GM19455 (cell line): ENCODE data around the gene APP.
A peak's percentile ranks its signal among the peaks of the same experiment; 100 is the strongest.
"Not testable (repeated sequence)": the region's sequence is repeated elsewhere in the genome, so short reads cannot be mapped to it uniquely, and the experiment has no call there.

ENCODE experiments used
- ATAC-seq: cut with Tn5 transposase; IDR thresholded peaks from one replicate; pipeline ENCODE4 v1.9.1; 2021; ENCODE audit not compliant: unreplicated experiment

Gene APP

DNA sequence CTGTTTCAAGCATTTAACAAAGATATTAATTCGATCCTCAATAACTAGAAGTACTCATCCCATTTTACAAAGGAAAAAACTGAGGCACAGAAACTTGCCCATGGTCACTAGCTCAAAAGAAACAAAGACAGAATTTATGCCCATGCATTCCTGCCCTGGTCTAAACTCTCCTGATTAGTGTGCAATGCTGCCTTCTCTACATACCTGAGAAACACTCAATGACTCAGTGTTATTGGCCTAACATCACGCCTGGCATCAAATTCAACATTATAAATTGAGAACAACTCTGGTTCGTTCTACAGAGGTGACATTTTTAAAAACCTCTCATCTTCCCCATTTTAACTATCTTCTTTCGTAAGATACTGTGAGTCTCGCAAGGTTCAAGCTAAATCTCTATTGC is 5.2 kb downstream of the APP start:
- no peak for ATAC-seq

- ATAC-seq: no peak
Measured at GRCh38 chr21:26164311-26164710, 6.3 kb downstream of the APP start.

GRCh38 chr21:26162081-26162480 is 8.5 kb downstream of the APP start:
- no peak for ATAC-seq

DNA sequence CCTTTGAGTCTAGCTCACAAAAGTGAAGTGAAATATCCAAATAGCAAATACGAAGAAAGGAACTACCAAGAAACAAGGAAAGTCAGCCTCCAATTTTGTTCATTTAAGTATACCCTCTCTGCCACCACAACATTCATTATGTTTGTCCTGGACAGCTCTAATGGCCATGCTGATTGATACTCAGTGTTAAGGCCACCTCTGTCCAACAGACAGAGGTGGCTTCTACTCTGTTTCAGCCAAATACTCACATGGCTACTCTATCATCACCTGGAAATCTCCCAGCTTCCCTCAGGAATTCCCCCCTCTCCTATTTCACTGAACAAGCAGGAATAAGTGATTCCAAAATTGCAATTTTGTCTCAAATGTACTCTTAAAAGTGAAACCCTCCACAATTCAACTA is 10.7 kb downstream of the APP start:
- no peak for ATAC-seq

- ATAC-seq: no peak
Measured at GRCh38 chr21:26157801-26158200, 12.8 kb downstream of the APP start.

DNA sequence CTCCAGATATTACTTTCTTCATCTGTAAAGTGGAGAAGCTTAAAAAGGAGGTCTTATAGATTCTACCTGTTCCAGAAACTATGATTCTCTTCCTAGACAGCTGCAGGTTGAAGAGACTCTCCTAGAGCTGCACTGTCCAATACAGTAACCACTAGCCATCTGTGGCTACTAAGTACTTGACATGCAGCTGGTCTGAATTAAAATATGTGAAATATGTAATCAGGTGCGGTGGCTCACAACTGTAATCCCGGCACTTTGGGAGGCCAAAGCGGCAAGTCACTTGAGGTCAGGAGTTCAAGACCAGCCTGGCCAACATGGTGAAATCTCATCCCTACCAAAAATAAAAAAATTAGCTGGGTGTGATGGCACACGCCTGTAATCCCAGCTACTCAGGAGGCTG is 15.8 kb downstream of the APP start:
- no peak for ATAC-seq

- no peak for ATAC-seq
Measured at GRCh38 chr21:26153758-26154157, 16.8 kb downstream of the APP start.

DNA sequence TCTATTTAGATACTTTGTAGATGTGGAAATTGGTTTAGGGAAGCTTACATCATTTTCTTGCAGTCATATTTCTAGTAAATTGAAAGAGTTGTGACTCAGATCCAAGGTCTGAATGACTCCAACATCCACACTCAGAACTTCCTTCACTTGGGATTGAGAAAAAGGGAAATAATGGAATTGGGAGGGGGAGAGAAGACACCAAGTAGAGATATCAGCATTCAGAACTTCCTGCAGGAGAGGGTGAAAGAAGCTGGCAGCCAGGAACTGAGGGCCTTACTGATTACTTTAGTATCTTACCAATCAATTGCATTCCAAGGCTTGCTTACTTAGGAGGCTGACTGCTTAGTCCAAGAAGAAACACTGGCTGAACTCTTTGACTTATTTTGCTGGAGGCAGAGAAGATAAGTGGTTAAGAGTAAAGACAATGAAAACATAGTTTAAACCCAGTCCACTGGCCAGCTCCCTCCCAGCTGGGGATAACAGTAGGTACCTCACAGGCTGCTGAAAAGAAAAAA is 21.7 kb downstream of the APP start:
- no peak for ATAC-seq

GRCh38 chr21:26148071-26148839 is 22.3 kb downstream of the APP start:
- no peak for ATAC-seq

DNA sequence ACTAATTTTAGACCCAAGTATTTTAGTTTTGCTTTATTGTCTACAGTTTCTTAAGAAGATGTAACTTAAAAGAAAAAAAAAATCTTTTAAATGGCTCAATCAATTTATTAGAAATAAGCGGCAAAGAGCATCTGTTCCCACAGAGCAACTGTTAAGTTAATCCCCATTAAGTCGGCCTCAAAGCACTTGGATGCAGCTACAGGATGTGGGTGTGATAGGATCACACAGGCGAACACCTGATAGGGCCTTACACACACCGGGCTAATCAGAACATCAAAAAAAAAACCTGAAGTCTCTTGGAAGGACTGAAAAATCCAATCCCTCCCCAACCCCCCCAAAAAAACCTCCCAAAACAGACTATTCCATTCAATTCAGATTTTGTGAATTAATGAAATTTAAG is 23.0 kb downstream of the APP start:
- no peak for ATAC-seq

- no peak for ATAC-seq
Measured at GRCh38 chr21:26146681-26147080, 23.9 kb downstream of the APP start.

DNA sequence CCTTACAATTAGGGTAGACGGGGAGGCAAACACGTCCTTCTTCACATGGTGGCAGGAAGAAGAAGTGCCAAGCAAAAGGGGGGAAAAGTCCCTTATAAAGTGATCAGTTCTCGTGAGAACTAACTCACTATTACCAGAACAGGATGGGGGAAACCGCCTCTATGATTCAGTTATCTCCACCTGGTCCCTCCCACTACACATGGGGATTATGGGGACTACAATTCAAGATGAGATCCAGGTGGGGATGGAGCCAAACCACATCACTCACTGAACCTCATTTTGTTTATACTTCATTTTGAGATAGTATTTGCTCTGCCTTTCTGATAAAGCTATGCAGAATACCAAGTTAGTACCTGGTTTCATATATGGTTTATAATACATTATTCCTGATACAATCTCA is 26.5 kb downstream of the APP start:
- ATAC-seq: no peak

GRCh38 chr21:26142363-26142762 is 28.2 kb downstream of the APP start:
- ATAC-seq: no peak

GRCh38 chr21:26140926-26141325 is 29.6 kb downstream of the APP start:
- no peak for ATAC-seq

DNA sequence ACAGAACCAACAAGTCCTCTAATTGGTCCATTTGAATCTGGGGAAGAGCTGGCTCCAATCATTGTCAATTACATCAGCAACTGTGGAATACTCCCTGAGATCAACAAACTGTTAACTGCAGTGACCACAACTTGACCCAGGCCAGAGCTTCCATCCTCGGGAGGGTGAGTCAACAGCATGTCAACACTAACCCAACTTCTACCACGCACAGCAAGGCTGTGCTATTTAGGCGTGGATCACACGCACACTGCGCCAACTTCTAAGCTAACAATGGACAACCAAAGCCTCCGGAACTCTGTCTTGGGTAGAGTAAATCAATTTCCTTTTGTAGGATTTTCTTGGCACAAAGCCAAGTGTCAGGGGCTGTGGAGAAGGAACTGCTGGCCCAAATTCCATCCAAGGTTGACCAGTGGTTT is 30.4 kb downstream of the APP start:
- ATAC-seq: no peak

- ATAC-seq: no peak
Measured at GRCh38 chr21:26138615-26139257, 31.8 kb downstream of the APP start.

- ATAC-seq: peak; percentile 43
Measured at GRCh38 chr21:26137379-26138060, 33.0 kb downstream of the APP start.

- peak; percentile 89 for ATAC-seq
Measured at GRCh38 chr21:26136671-26137070, 33.9 kb downstream of the APP start.

GRCh38 chr21:26135520-26135919 is 35.0 kb downstream of the APP start:
- ATAC-seq: no peak

- no peak for ATAC-seq
Measured at GRCh38 chr21:26131554-26131953, 39.0 kb downstream of the APP start.

- ATAC-seq: not testable (repeated sequence)
Measured at GRCh38 chr21:26131053-26131452, 39.5 kb downstream of the APP start.
